ENCODE measurements around the gene ZC2HC1C. TPM values are rescaled to one million over a fixed set of nuclear protein-coding genes. Genes with fewer than 3 reads are reported as not detected.

ZC2HC1C gene
- total RNA-seq, 1 donor from 2014 or later = 3.2 TPM

DNA sequence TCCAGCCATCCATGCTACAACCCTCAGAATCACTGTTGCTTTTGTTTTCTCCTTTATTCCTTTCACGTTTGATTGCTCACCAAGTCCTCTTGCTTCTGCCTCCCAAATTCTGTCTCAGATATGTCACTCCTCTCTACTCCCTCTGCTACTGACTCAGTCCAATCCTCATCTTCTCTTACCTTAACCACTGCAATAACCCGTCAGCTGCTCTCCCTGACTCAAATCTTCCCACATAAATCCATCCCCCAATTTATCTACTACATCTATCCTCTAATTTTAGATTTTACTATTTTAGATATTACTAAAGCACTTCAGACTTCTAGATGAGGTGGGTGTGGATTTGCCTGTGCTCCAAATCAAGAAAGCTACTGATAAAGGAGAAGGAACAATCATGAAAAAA is 43.6 kb upstream of the ZC2HC1C start:
- Mint-ChIP-seq H3K4me3 (ENCODE audit: unreplicated experiment) (no peak overlapping the region), H3K9me3 (ENCODE audit: unreplicated experiment) (peaks cover 1% of the 10 kb centered on the region), H3K27ac (ENCODE audit: unreplicated experiment) (no peak overlapping the region), H3K4me1 (ENCODE audit: low read depth, unreplicated experiment) (no peaks in the 10 kb centered on the region), H3K36me3 (ENCODE audit: unreplicated experiment) (no peaks in the 10 kb centered on the region), H3K27me3 (ENCODE audit: unreplicated experiment) (no peaks in the 10 kb centered on the region)
- DNase-seq = no peak
- TF ChIP-seq, protein P1, sequence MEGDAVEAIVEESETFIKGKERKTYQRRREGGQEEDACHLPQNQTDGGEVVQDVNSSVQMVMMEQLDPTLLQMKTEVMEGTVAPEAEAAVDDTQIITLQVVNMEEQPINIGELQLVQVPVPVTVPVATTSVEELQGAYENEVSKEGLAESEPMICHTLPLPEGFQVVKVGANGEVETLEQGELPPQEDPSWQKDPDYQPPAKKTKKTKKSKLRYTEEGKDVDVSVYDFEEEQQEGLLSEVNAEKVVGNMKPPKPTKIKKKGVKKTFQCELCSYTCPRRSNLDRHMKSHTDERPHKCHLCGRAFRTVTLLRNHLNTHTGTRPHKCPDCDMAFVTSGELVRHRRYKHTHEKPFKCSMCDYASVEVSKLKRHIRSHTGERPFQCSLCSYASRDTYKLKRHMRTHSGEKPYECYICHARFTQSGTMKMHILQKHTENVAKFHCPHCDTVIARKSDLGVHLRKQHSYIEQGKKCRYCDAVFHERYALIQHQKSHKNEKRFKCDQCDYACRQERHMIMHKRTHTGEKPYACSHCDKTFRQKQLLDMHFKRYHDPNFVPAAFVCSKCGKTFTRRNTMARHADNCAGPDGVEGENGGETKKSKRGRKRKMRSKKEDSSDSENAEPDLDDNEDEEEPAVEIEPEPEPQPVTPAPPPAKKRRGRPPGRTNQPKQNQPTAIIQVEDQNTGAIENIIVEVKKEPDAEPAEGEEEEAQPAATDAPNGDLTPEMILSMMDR (IDR thresholded peaks at IDR 0.05; ENCODE audit: partially characterized antibody, unreplicated experiment) = no peak

DNA sequence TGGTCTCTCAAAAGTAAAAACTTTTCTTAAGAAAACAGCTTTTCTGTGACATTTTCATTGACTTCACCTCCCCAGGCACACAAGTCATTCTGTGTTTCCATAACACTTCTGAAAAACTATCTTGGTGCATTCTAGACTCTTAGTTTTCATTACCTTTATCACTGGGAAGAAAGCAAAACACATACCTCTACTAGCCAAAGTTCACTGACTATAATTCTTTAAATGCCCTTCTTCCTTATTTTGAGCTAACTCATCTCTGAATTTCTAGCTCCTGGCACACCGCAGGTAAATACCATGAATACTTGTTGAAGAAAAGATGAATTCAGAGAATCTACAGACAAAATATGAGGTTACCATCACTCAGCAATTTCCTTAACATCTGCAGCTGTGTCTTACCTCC is 39.3 kb upstream of the ZC2HC1C start:
- TF ChIP-seq, protein P1 (IDR thresholded peaks at IDR 0.05; ENCODE audit: partially characterized antibody, unreplicated experiment) = no peak
- Mint-ChIP-seq H3K27ac (ENCODE audit: unreplicated experiment) (no peak overlapping the region), H3K9me3 (ENCODE audit: unreplicated experiment) (no peaks in the 10 kb centered on the region), H3K27me3 (ENCODE audit: unreplicated experiment) (no peaks in the 10 kb centered on the region), H3K36me3 (ENCODE audit: unreplicated experiment) (no peaks in the 10 kb centered on the region), H3K4me1 (ENCODE audit: low read depth, unreplicated experiment) (no peaks in the 10 kb centered on the region), H3K4me3 (ENCODE audit: unreplicated experiment) (no peak overlapping the region)
- no peak for DNase-seq

DNA sequence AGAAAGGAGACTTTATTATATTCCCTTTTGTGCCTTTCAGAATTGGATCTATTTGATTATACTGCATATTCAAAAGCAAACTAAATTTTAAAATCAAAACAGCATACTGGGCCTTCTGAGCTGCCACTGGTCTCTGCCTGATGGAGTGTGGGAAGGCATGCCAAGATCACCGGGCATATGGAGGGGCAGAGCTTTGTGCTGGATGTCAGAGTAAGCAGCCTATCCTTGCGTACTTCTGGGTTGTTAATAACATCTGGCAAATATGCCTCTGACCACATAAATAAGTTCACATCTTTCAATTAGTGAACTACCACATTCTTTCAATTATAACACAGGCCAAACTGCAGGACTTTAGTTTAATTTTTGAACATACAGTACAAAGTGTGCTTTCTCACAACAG is 36.5 kb upstream of the ZC2HC1C start:
- H3K27ac Mint-ChIP-seq (ENCODE audit: unreplicated experiment) = no peak overlapping the region
- no peaks in the 10 kb centered on the region for H3K9me3 Mint-ChIP-seq (ENCODE audit: unreplicated experiment)
- no peaks in the 10 kb centered on the region for H3K4me1 Mint-ChIP-seq (ENCODE audit: low read depth, unreplicated experiment)
- H3K4me3 Mint-ChIP-seq (ENCODE audit: unreplicated experiment) = no peak overlapping the region
- no peaks in the 10 kb centered on the region for H3K27me3 Mint-ChIP-seq (ENCODE audit: unreplicated experiment)
- TF ChIP-seq, protein P1 (IDR thresholded peaks at IDR 0.05; ENCODE audit: partially characterized antibody, unreplicated experiment) = no peak
- no peak for DNase-seq
- H3K36me3 Mint-ChIP-seq (ENCODE audit: unreplicated experiment) = no peaks in the 10 kb centered on the region

DNA sequence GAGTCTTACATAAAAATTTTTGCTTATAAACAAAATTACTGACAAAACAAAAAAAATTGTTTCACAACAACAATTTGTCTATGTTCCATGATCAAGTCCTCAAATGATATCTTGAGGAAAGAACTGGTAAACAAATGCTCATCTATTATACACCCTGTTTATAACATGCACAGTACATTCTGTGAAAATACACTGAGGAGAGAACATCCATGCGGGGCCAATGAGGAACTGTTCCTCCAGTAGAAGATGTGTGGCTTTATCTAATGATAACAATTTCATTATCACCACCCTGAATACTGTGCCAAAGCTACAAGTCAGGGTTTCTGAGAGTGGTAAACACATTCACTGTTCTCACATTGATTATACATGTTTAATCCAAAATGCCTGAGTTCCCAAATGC is 28.9 kb upstream of the ZC2HC1C start:
- TF ChIP-seq, protein P1 (IDR thresholded peaks at IDR 0.05; ENCODE audit: partially characterized antibody, unreplicated experiment) = no peak
- H3K36me3 Mint-ChIP-seq (ENCODE audit: unreplicated experiment) = no peaks in the 10 kb centered on the region
- H3K9me3 Mint-ChIP-seq (ENCODE audit: unreplicated experiment) = no peaks in the 10 kb centered on the region
- H3K27me3 Mint-ChIP-seq (ENCODE audit: unreplicated experiment) = no peaks in the 10 kb centered on the region
- no peak overlapping the region for H3K4me3 Mint-ChIP-seq (ENCODE audit: unreplicated experiment)
- no peak overlapping the region for H3K27ac Mint-ChIP-seq (ENCODE audit: unreplicated experiment)
- no peak for DNase-seq
- H3K4me1 Mint-ChIP-seq (ENCODE audit: low read depth, unreplicated experiment) = peaks cover 3% of the 10 kb centered on the region

DNA sequence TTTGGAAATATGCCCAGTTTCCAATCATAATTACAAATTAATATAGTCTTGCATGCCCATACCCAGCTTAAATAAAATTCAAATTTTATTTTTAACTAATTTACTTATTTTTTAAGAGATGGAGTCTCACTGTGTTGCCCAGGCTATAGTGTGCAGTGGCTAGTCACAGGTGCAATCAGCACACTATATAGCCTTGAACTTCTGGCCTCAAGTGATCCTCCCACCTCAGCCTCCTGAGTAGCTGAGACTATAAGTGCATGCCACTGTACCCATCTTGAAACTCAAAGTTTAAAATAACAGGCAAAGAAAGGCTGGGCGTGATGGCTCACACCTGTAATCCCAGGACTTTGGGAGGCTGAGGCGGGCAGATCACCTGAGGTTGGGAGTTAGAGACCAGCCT is 28.5 kb upstream of the ZC2HC1C start:
- TF ChIP-seq, protein P1 (IDR thresholded peaks at IDR 0.05; ENCODE audit: partially characterized antibody, unreplicated experiment) = no peak
- Mint-ChIP-seq H3K4me3 (ENCODE audit: unreplicated experiment) (no peak overlapping the region), H3K27me3 (ENCODE audit: unreplicated experiment) (no peaks in the 10 kb centered on the region), H3K4me1 (ENCODE audit: low read depth, unreplicated experiment) (peaks cover 3% of the 10 kb centered on the region), H3K9me3 (ENCODE audit: unreplicated experiment) (no peaks in the 10 kb centered on the region), H3K36me3 (ENCODE audit: unreplicated experiment) (no peaks in the 10 kb centered on the region), H3K27ac (ENCODE audit: unreplicated experiment) (no peak overlapping the region)
- DNase-seq = no peak

Measured in glutamatergic neuron (in vitro differentiated cells).